GM10847 (cell line): ENCODE data around the gene SLC39A1.

Source experiments
- POLR2A ChIP-seq: IDR thresholded peaks from 2 replicates; pipeline ENCODE4 v1.6.1; 2011; ENCODE audit not compliant: insufficient read length; ENCODE audit errors: extremely low read depth

The SLC39A1 gene

GRCh38 chr1:153926405-153926804 is 36.9 kb downstream of the SLC39A1 start:
- TF ChIP-seq POLR2A = no peak

GRCh38 chr1:153922972-153923925 is 40.1 kb downstream of the SLC39A1 start, which contains the start of gene GATAD2B:
Gene GATAD2B (minus strand): TSS chr1:153922972. CDS start chr1:153828347, 94,625 bp downstream.
- peak; percentile 29 for TF ChIP-seq POLR2A

DNA sequence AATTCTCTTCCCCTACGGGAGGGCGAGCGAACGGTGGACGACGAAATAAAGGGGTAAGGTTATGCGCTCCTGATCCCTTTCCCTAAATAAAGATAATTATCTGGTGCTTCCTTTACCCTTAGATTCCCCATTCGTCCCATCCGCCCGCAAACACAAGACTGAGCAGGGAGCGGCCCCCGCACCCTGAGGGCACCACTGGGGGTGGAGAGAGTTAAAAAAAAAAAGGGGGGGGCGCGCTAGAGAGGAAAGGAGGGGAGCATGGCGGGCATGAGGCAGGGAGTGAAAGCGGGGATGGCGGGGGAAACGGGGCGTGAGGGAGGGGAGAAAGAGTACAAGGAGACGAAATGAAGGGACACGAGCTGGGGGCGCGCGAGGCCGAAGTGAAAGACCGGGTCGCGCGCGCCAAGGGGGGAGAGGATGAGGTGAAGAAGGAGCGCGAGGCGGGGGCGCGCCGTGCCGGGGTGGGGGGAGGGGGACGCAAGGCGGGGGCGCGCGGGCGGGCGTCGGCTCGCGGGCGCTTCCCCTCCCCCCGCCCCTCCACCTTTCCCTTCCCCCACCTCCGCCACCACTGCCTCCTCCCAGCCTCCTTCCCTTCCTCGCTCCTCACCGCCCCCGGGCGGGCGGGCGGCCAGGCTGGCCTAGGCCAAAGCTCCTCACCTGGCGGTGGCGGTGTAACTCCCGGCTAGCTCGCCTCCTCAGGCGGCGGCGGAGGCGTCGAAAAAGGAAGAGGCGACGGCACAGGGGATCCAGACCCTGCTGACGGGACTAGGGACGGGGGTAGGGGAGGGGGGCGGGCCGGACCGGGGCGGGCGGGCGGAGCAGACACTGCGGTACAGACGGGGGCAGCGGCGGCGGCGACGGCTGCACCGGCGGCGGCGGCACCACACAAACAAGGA is 41.0 kb downstream of the SLC39A1 start:
- no peak for TF ChIP-seq POLR2A

DNA sequence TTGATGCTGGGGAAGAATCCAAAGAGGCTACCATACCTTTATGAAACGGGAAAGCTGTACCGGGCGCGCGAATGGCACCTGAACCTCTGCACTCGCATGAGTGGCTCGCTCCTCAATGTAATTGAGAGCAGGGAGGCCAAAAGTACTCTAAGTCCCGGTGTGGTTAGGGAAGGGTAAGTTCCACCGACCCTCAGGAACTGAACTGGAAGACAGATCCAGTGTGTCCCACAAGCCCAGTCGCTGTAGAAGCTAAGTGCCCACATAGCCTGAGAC is 41.6 kb downstream of the SLC39A1 start:
- TF ChIP-seq POLR2A = no peak

- no peak for TF ChIP-seq POLR2A
Observed at GRCh38 chr1:153921080-153921802, 42.1 kb downstream of the SLC39A1 start.

DNA sequence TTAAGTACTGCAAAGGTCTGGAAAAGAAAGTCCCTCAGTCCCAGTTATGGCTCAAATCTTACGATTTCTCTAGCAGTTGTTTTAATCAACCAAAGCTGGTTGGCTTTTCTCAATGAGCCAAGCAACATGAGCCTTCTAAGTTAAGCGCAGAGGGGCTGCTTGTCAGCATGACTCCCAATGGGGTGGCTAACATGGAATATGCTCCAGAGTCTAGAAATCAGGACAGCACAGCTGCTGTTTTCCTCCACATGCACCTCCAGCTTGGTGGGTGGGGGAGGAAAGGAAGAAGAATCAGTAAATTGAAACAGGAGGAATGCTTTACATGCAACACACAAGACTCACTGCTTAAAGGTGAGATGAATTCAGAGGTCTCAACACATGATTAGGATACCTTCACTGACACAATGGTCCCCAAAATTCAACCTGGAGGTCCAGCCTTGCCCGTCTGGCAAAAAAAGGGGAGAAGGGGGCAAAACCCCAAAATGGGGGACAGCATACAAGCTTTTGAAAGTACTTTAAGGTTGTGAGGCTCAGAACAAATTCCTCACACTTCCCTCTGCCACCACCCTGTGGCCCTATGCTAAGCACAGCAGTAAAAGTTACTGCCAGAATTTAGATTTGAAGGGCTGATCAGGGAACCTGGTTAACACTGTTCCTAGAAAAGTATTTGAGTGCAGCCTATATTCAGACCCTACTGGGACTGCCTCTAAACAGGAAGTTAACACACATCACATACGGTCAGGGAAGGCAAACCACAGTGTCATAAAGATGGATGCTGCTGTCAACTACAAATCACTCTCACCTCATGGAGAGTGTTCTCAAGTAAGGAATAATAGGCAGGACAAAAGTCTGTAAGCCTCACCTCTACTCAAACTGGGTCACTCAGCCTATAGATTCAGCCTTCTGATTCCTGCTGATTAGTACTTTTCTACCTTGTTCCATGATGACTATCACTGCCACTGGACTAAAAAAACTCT is 43.2 kb downstream of the SLC39A1 start:
- TF ChIP-seq POLR2A = no peak

GRCh38 chr1:153916297-153916696 is 47.0 kb downstream of the SLC39A1 start:
- TF ChIP-seq POLR2A = no peak

- TF ChIP-seq POLR2A = no peak
Observed at GRCh38 chr1:153912349-153912748, 51.0 kb downstream of the SLC39A1 start.
